HG02798 (cell line): ENCODE results near the gene NR5A2.
"Not testable (repeated sequence)": the region's sequence is repeated elsewhere in the genome, so short reads cannot be mapped to it uniquely, and the experiment has no call there.

Experiments used
- ATAC-seq: cut with Tn5 transposase; IDR thresholded peaks from one replicate; pipeline ENCODE4 v1.9.1; 2021; ENCODE audit warnings: mild to moderate bottlenecking; ENCODE audit not compliant: unreplicated experiment, poor library complexity

NR5A2 gene

GRCh38 chr1:200184196-200184595 lies 156.7 kb downstream of the NR5A2 start:
- ATAC-seq: no peak

- not testable (repeated sequence) for ATAC-seq
Observed at GRCh38 chr1:200185191-200185590, 157.7 kb downstream of the NR5A2 start.

- ATAC-seq: not testable (repeated sequence)
Observed at GRCh38 chr1:200187332-200187731, 159.8 kb downstream of the NR5A2 start.

GRCh38 chr1:200191993-200192392 lies 164.5 kb downstream of the NR5A2 start:
- ATAC-seq: no peak

DNA sequence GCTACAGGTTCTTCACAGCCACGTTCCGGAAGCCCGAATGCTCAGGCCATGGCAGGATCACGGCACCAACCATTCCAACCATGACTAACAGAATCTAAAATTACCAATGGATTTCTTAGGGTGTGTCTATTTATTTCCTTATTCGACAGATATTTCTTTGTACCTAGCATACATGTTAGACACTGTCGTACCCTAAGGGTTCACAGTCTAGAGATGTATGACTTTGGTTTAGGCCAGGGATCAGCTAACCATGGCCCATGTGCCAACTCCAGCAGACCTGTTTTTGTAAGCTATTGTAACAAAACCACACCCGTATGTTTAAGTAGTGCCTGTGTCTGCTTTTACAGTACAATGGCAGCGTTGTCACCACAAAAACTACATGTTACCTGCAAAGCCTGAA lies 167.0 kb downstream of the NR5A2 start:
- ATAC-seq: no peak

GRCh38 chr1:200198236-200198635 lies 170.7 kb downstream of the NR5A2 start:
- no peak for ATAC-seq

GRCh38 chr1:200205216-200205995 lies 177.9 kb downstream of the NR5A2 start:
- ATAC-seq: no peak

- no peak for ATAC-seq
Observed at GRCh38 chr1:200206340-200206739, 178.8 kb downstream of the NR5A2 start.

DNA sequence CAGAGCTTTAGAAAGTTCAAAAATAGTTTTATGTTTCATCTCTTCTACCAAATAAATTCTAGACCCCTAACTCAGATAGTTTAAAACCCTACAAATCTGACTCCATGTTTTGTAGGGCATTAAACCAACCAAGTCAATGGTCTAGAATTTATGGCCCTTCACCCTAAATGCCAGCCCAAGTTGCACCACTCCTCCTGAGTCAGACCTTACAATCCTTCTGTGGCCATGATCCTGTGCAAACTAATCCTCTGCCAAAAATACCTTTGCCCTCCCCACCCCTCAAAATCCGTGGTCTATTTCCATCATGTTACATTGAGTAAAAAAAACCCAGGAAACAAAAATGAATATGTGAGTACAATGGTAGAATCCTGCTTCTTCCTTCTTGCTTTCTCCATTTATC lies 179.3 kb downstream of the NR5A2 start:
- no peak for ATAC-seq

- ATAC-seq: peak; percentile 89
Observed at GRCh38 chr1:200207711-200208126, 180.2 kb downstream of the NR5A2 start.

DNA sequence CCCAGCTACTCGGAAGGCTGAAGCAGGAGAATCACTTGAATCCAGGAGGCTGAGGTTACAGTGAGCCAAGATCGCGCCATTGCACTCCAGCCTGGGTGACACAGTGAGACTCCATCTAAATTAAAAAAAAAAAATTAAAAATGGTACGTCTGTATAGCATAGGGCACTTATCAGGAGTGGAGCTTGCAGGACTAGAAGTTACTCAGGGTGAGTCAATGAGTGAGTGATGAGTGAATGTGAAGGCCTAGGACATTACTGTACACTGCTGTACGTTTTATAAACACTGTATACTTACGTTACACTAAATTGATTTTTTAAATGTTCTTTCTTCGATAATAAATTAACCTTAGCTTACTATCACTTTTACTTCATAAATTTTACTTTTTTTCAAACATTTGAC lies 183.6 kb downstream of the NR5A2 start:
- no peak for ATAC-seq

DNA sequence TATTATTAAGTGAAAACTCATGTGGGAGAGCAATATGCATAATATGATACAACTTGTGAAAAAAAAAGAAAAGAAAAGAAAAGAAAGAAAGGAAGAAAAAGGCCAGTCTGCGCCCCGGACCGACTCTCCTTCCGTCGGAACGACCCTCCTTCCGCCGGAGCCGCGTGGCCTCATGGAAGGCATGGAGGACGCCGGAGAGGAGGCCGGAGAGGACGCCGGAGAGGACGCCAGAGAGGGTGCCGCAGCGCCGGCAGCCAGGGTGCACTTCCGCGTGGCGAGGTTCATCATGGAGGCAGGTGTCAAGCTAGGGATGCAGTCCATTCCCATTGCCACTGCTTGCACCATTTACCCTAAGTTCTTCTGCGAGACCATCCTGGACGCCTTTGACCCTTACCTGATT lies 185.9 kb downstream of the NR5A2 start:
- no peak for ATAC-seq

DNA sequence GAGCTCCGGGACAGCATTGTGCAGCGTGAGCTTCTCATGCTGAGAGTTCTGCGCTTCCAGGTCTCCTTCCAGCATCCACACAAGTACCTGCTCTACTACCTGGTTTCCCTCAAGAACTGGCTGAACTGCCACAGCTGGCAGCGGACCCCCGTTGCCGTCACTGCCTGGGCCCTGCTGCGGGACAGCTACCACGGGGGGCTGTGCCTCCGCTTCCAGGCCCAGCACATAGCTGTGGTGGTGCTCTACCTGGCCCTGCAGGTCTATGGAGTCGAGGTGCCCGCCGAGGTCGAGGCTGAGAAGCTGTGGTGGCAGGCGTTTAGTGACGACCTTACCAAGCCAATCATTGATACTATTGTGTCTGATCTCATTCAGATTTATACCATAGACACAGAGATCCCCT lies 186.4 kb downstream of the NR5A2 start:
- no peak for ATAC-seq

DNA sequence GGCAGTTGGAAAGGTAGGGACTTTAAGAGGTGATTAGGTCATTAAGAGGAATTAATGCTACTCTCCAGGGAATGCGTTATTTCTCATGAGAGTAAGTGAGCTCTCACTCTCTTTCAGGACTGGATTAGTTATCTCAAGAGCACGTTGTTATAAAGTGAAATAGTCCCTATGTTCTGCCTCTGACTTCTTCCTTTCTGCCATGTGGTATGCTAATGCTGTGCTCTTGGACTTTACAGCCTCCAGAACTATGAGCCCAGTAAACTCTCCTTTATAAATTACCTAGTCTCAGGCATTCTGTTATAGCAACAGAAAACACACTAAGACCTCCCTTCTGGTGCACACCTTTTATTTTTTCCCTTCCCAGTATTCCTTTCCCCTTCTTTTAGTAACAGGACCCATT lies 187.8 kb downstream of the NR5A2 start:
- no peak for ATAC-seq

- ATAC-seq: peak; percentile 73
Observed at GRCh38 chr1:200217703-200218102, 190.2 kb downstream of the NR5A2 start.

DNA sequence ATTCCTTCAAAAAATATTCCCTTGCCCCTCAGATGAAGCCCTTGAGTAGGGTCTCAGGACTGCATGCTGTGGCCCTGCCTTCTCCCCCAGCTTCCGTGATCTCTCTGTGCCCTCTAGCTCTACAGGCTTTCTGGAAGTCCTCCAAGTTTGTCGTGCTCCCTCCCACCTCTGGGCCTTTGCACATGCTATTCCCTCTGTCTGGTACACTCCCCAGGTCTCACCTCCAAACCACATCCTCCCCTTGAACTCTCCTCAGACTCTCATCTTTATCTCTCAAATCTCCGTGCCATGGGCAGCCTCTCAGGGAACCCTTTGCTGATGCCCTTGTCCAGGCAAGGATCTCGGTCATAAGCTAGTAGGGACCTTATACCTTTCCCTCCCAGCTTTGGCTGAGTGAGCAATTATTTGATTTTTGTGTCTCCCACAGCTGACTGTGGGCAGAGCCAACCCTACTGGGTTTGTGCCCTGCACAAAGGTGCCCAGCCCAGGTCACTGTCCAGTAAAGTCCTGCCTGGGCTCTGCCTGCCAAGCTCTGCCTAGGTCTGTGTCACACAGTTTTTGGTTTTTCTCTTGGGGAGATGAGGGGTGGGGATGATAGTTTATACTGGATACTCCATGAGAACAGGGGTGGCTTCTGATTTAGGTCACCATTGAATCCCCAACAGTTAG lies 194.2 kb downstream of the NR5A2 start:
- ATAC-seq: no peak

- ATAC-seq: no peak
Observed at GRCh38 chr1:200223207-200223606, 195.7 kb downstream of the NR5A2 start.

DNA sequence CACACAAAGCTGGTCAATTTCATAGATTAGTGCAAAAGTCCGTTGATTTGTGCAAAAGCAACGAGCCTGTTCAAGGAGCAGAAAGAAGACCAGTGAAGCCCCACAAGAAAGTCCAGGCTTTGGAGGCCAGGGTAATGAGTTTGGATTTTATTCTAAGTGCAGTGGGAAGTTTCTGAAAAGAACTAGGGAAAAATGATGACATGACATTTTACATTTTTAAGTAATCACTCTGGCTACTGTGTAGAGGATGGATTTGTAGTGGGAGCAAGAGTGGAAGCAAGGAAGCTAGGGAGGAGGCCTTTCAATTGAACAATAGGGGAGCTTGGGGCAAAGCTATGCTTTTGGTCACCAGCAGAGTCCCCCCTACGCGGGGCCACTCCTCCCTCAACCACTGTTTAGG lies 196.1 kb downstream of the NR5A2 start:
- no peak for ATAC-seq

DNA sequence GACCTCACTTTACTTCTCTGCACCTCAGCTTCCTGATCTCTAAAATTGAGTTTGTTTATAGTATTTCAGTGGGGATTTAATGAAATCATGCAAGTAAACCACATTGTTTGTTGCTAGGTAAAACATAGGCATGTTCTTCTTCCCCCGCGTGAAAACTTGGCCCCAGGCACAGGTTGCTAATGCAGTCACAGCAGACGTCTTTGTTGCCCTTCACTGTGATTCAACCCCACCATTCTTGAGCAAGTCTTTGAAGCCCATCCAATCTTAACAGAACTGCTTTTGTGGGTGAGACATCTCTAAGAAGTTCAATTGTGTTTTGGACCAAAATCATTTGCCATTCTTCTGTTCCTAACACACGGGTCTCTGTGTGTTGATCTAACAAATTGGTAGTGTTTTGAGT lies 196.8 kb downstream of the NR5A2 start:
- ATAC-seq: no peak

DNA sequence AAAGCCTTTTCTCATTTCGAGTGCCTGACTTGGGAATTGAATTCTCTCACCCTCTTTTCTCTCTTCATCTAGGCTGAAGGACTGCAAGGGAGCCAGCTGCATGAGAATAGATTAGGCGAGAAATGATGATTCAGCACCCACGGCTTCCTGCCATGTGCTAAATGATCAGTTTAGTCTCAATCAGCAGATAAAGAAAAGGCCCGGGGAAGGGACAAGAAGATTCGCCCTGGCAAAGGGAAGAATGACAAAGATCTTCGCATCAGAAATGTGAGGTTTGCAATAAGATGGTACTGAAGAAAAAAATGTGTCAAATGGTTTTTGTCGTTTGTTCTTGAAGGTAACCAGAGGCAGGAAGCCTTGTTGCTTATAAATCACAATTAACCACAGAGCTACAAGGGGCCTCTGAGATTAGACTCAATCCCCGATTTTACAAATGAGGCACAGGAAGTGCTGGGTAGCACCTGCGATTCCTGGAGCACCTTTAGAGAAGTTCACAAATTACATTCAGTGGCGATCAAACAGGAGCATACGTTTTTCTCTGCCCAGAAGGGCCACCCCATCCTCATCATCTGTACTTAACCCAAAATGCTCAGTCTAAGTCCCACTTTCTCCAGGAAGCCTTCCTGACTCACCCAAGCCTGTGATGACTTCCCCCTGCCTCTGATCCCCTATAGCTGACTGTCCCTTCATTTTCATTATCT lies 198.9 kb downstream of the NR5A2 start:
- no peak for ATAC-seq

DNA sequence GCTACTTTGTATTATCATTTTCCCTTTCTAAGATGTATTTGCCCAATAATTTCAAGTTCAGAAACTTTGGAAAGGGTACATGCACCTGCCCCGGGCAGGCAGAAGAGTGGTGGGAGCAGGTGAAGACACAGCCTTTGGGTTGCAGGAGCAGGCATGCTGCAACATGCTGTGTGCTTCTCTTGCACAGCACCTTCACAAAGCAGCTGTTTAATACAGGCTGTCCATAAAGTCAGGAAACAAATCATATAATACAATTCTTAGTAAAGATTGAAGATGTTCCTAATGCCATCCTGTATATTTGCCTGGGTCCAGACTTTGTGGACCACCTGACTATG lies 199.4 kb downstream of the NR5A2 start:
- no peak for ATAC-seq
